HepG2 (cell line): ENCODE measurements around the gene TTC28. TPM values are rescaled to one million over a fixed set of nuclear protein-coding genes. Genes with fewer than 3 reads are reported as not detected.

Experiments used
- ATAC-seq: fragments of 200-7000 bp; cut with Tn5 transposase; 3 replicates; pipeline ENCODE4 v1.9.1; 2020; ENCODE audit warnings: mild to moderate bottlenecking, moderate library complexity
- BruUV-seq: library from RNA; stranded (reverse); fragments of 400-500 nt; replicated peaks from 2 replicates; lab custom pipeline; 2021; lab: Mats Ljungman, UMichigan
- CTCF ChIA-PET: fragments of 300-600 bp; formaldehyde crosslinking; extraction: SDS; loops from one replicate; lab custom pipeline; 2021; ENCODE audit warnings: low total read pairs, inconsistent platforms, low intra/inter-chr PET ratio; lab: Yijun Ruan, JAX
- POLR2A ChIA-PET: fragments of 350-600 bp; sonication (Branson Sonifier 250); formaldehyde crosslinking; loops from one replicate; lab custom pipeline; 2020; ENCODE audit warnings: antibody characterized with exemption, inconsistent platforms; lab: Yijun Ruan, JAX
- DNase-seq: peaks from one replicate; pipeline ENCODE4 v3.0.0-alpha.2; 2015; ENCODE audit warnings: low spot score
- FAIRE-seq: peaks from 3 replicates; lab custom pipeline; 2011; peaks lifted over from hg19 to GRCh38; lab: Jason Lieb, UNC
- H2AFZ ChIP-seq: one replicate; pipeline ENCODE4 v1.6.1; 2011; ENCODE audit warnings: low read length, inconsistent platforms
- H3K27ac ChIP-seq: fragments of 300-600 bp; 3 replicates; pipeline ENCODE4 v1.8.0; 2011; ENCODE audit warnings: mixed run types, mild to moderate bottlenecking, mixed read lengths, low read length, inconsistent platforms; ENCODE audit not compliant: insufficient read depth; ENCODE audit errors: extremely low read length
- H3K27me3 ChIP-seq, 2 experiments: fragments of 200-600 bp in 1 of 2; 2 replicates in 1 of 2; 3 replicates in 1 of 2; pipeline versions ENCODE4 v1.6.0 to v1.8.0; 2011; ENCODE audit warnings: low read length in 2 of 2, mild to moderate bottlenecking in 2 of 2, moderate library complexity in 2 of 2, inconsistent platforms in 1 of 2; ENCODE audit not compliant: insufficient read depth in 2 of 2, control insufficient read depth in 1 of 2
- H3K36me3 ChIP-seq, 2 experiments: fragments of 200-600 bp in 1 of 2; replicated peaks in 1 of 2; 2 replicates in 1 of 2; 3 replicates in 1 of 2; pipeline versions ENCODE4 v1.5.1 to v1.8.0; 2011; ENCODE audit warnings: low read length in 2 of 2, inconsistent platforms in 1 of 2; ENCODE audit not compliant: insufficient read depth in 2 of 2, control insufficient read depth in 1 of 2
- H3K4me1 ChIP-seq: 2 replicates; pipeline ENCODE4 v1.5.1; 2012; ENCODE audit warnings: low read length, inconsistent platforms; ENCODE audit not compliant: insufficient read depth
- H3K4me2 ChIP-seq: 2 replicates; pipeline ENCODE4 v1.6.0; 2011; ENCODE audit warnings: low read depth, low read length, inconsistent platforms
- H3K4me3 ChIP-seq, 3 experiments: fragments of 200-600 bp in 1 of 3; sonication (generic), shearing (Covaris generic) in 1 of 3; replicated peaks in 1 of 3; 2 replicates each; pipeline ENCODE4 v1.5.1; 2011 to 2016; ENCODE audit warnings: low read length in 3 of 3, inconsistent platforms in 2 of 3, low read depth in 2 of 3, mild to moderate bottlenecking in 2 of 3, control low read depth in 1 of 3, mixed read lengths in 1 of 3; ENCODE audit not compliant: insufficient read depth in 1 of 3
- H3K79me2 ChIP-seq: one replicate; pipeline ENCODE4 v1.6.1; 2011; ENCODE audit warnings: low read length, inconsistent platforms; ENCODE audit not compliant: insufficient read depth
- H3K9ac ChIP-seq: 2 replicates; pipeline ENCODE4 v1.6.0; 2011; ENCODE audit warnings: mild to moderate bottlenecking, low read depth, low read length, inconsistent platforms; ENCODE audit not compliant: insufficient read depth
- H3K9me3 ChIP-seq: 2 replicates; pipeline ENCODE4 v1.5.1; 2012; ENCODE audit warnings: mild to moderate bottlenecking, low read length
- H4K20me1 ChIP-seq: 2 replicates; pipeline ENCODE4 v1.6.0; 2011; ENCODE audit warnings: inconsistent platforms, mild to moderate bottlenecking, low read length, moderate library complexity; ENCODE audit not compliant: insufficient read depth
- CREB1 ChIP-seq, 2 experiments: fragments of 450-650 bp in 1 of 2; IDR thresholded peaks; 2 replicates each; pipeline ENCODE4 v1.6.1; 2016 to 2017; ENCODE audit warnings: control low read depth in 1 of 2, mild to moderate bottlenecking in 1 of 2, missing compliant biosample characterization in 1 of 2, missing genetic modification characterization in 1 of 2
- FLYWCH1 ChIP-seq: sonication (generic); formaldehyde crosslinking; IDR thresholded peaks from 2 replicates; pipeline ENCODE4 v1.8.1; 2023; ENCODE audit warnings: mild to moderate bottlenecking, missing genetic modification reagents
- FOXC1 ChIP-seq: sonication (generic); formaldehyde crosslinking; IDR thresholded peaks from 2 replicates; pipeline ENCODE4 v1.8.0; 2022; ENCODE audit warnings: mild to moderate bottlenecking, missing genetic modification reagents, borderline replicate concordance
- GZF1 ChIP-seq: sonication (generic); formaldehyde crosslinking; IDR thresholded peaks from 2 replicates; pipeline ENCODE4 v1.5.1; 2020; ENCODE audit warnings: mild to moderate bottlenecking, missing genetic modification reagents
- HHEX ChIP-seq: IDR thresholded peaks from 2 replicates; pipeline ENCODE4 v1.6.1; 2016; ENCODE audit warnings: control low read depth
- JDP2 ChIP-seq: sonication (generic); formaldehyde crosslinking; IDR thresholded peaks from 2 replicates; pipeline ENCODE4 v1.8.1; 2022; ENCODE audit warnings: missing genetic modification reagents, borderline replicate concordance
- MBD4 ChIP-seq: IDR thresholded peaks from 2 replicates; pipeline ENCODE4 v1.6.1; 2012; ENCODE audit warnings: low read length, inconsistent platforms, borderline replicate concordance
- NCOA5 ChIP-seq: sonication (generic); formaldehyde crosslinking; IDR thresholded peaks from 2 replicates; pipeline ENCODE4 v1.4.0; 2020; ENCODE audit warnings: missing genetic modification reagents
- NR2C2 ChIP-seq: sonication (generic); formaldehyde crosslinking; IDR thresholded peaks from 2 replicates; pipeline ENCODE4 v1.4.0; 2020; ENCODE audit warnings: missing genetic modification reagents, mild to moderate bottlenecking, moderate library complexity, borderline replicate concordance
- SAP130 ChIP-seq: IDR thresholded peaks from 2 replicates; pipeline ENCODE4 v1.6.1; 2016; ENCODE audit warnings: low read depth
- SIX1 ChIP-seq: sonication (generic); formaldehyde crosslinking; IDR thresholded peaks from 2 replicates; pipeline ENCODE4 v1.4.0; 2020; ENCODE audit warnings: missing genetic modification reagents, borderline replicate concordance
- SOX13 ChIP-seq, 3 experiments: fragments of 450-650 bp in 1 of 3; sonication (generic) in 1 of 3; formaldehyde crosslinking in 1 of 3; IDR thresholded peaks in 2 of 3; conservative IDR thresholded peaks in 1 of 3; 2 replicates each; pipeline versions ENCODE4 v1.5.0 to v1.6.1; 2016 to 2020; ENCODE audit warnings: antibody characterized with exemption in 1 of 3, mild to moderate bottlenecking in 1 of 3, missing compliant biosample characterization in 1 of 3, missing genetic modification reagents in 1 of 3, moderate library complexity in 1 of 3
- TFE3 ChIP-seq: IDR thresholded peaks from 2 replicates; pipeline ENCODE4 v1.6.1; 2016
- ZC3H13 ChIP-seq: sonication (generic); formaldehyde crosslinking; IDR thresholded peaks from 2 replicates; pipeline ENCODE4 v1.8.1; 2023; ENCODE audit warnings: mild to moderate bottlenecking, missing genetic modification reagents, moderate library complexity
- ZNF207 ChIP-seq: fragments of 450-650 bp; IDR thresholded peaks from 2 replicates; pipeline ENCODE4 v1.6.1; 2016; ENCODE audit warnings: antibody characterized with exemption, borderline replicate concordance
- ZNF256 ChIP-seq: sonication (generic); formaldehyde crosslinking; conservative IDR thresholded peaks from 2 replicates; pipeline ENCODE4 v1.4.0; 2020; ENCODE audit warnings: missing genetic modification reagents
- ZNF441 ChIP-seq: sonication (generic); formaldehyde crosslinking; IDR thresholded peaks from 2 replicates; pipeline ENCODE4 v1.7.0; 2021; ENCODE audit warnings: missing genetic modification reagents, borderline replicate concordance
- ZSCAN12 ChIP-seq: sonication (generic); formaldehyde crosslinking; IDR thresholded peaks from 2 replicates; pipeline ENCODE4 v1.9.0; 2021; ENCODE audit warnings: mild to moderate bottlenecking, missing genetic modification reagents
- WGBS: methylation state at CpG from one replicate; pipeline ENCODE4 v1.1.6; 2017; ENCODE audit warnings: low lambda C conversion rate; 5-methylcytosine and 5-hydroxymethylcytosine counted together
- in situ Hi-C: cut with HindIII; loops from 2 replicates; pipeline ENCODE4 v1.10.0; 2017; ENCODE audit warnings: low pct_unique_long_range_greater_than_20kb; ENCODE audit not compliant: extremely low pct_ligation_motif_present
- intact Hi-C: fragments of 100-400 bp; cut with micrococcal nuclease; formaldehyde crosslinking; loops from one replicate; pipeline ENCODE4 v1.10.0; 2022; ENCODE audit not compliant: unreplicated experiment
- polyA plus RNA-seq, 8 experiments: library from polyadenylated mRNA; depleted of rRNA in 3 of 8; stranded (reverse) in 7 of 8; unstranded in 1 of 8; fragments of >200 nt; fragmentation: Illumina TruSeq in 4 of 8; extraction: Trizol in 4 of 8; gene quantifications; 2 replicates each; pipeline versions ENCODE4 v1.2.1 to v1.2.3, GENCODE V29; 2011 to 2016; ENCODE audit warnings: low read depth in 4 of 8, missing spikeins in 1 of 8, mixed read lengths in 1 of 8; ENCODE audit not compliant: insufficient read depth in 1 of 8
- total RNA-seq, 5 experiments: library from RNA; depleted of rRNA; stranded (reverse); fragments of >200 nt; fragmentation: Illumina TruSeq; extraction: Trizol; gene quantifications; 2 replicates each; pipeline ENCODE4 v1.2.3, GENCODE V29; 2016; ENCODE audit warnings: low read depth in 1 of 5
- TF ChIP-seq, protein P1 (sequence below): sonication (generic); formaldehyde crosslinking; IDR thresholded peaks from 2 replicates; pipeline ENCODE4 v1.5.0; 2020; ENCODE audit warnings: mild to moderate bottlenecking, low read depth, missing genetic modification reagents, borderline replicate concordance

Gene TTC28
- total and polyA plus RNA-seq, 2 of the 13 experiments (the other 11 are each of a cell fraction or from before 2014, with no cell fraction given): 4.2 to 13.1 TPM

GRCh38 chr22:28137036-28137435 lies 542.6 kb downstream of the TTC28 start:
- intact Hi-C loops: no loop called here
- Histone ChIP-seq H3K4me3 (no peak overlapping the region), H3K4me2 (no peak overlapping the region), H2AFZ (no peak overlapping the region), H4K20me1 (no peaks in the 10 kb centered on the region), H3K9me3 (no peaks in the 10 kb centered on the region), H3K9ac (no peak overlapping the region), H3K36me3 (no peaks in the 10 kb centered on the region), H3K4me1 (no peaks in the 10 kb centered on the region), H3K27me3 (no peaks in the 10 kb centered on the region), H3K27ac (no peak overlapping the region), H3K79me2 (no peaks in the 10 kb centered on the region)
- WGBS: 97% methylated on average over 3 of the region's 3 CpGs
- no peak for DNase-seq
- CTCF ChIA-PET: no interaction called here
- FAIRE-seq: no peak
- no peak for ATAC-seq
- POLR2A ChIA-PET: no interaction called here
- in situ Hi-C loops: no loop called here
- no peak for TF ChIP-seq ZSCAN12
- TF ChIP-seq SOX13 (IDR thresholded peaks at IDR 0.05): no peak
- no peak for TF ChIP-seq SOX13 (CRISPR knock-in tag; conservative IDR thresholded peaks at IDR 0.05 in 1 of 2, IDR thresholded peaks at IDR 0.05 in 1 of 2)
- no peak for TF ChIP-seq MBD4
- no peak for TF ChIP-seq TFE3 (CRISPR knock-in tag)
- TF ChIP-seq ZC3H13 (CRISPR knock-in tag): no peak
- no peak for TF ChIP-seq ZNF441 (CRISPR knock-in tag)
- TF ChIP-seq GZF1 (CRISPR knock-in tag): no peak
- TF ChIP-seq NR2C2: no peak
- TF ChIP-seq FOXC1 (CRISPR knock-in tag): no peak
- TF ChIP-seq FLYWCH1 (CRISPR knock-in tag): no peak
- no peak for TF ChIP-seq SIX1 (CRISPR knock-in tag)
- TF ChIP-seq CREB1 (IDR thresholded peaks at IDR 0.05): no peak
- TF ChIP-seq CREB1 (CRISPR knock-in tag; IDR thresholded peaks at IDR 0.05): no peak
- TF ChIP-seq JDP2 (CRISPR knock-in tag): no peak
- TF ChIP-seq, protein P1, sequence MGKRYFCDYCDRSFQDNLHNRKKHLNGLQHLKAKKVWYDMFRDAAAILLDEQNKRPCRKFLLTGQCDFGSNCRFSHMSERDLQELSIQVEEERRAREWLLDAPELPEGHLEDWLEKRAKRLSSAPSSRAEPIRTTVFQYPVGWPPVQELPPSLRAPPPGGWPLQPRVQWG (CRISPR knock-in tag): no peak
- TF ChIP-seq HHEX: no peak
- TF ChIP-seq NCOA5 (CRISPR knock-in tag): no peak
- TF ChIP-seq SAP130 (CRISPR knock-in tag): no peak
- no peak for TF ChIP-seq ZNF207
- no peak for TF ChIP-seq ZNF256
- BruUV-seq: no TSS peak
